Measurements from ENCODE around the gene ALDH3B1. TPM values are rescaled to one million over a fixed set of nuclear protein-coding genes. Genes with fewer than 3 reads are reported as not detected.

ALDH3B1 gene
- total and polyA plus RNA-seq, 9 of the 15 experiments (the other 6 are each of a cell fraction or from before 2014, with no cell fraction given): 0.01 to 0.35 (median 0.07) TPM; not detected in 2

DNA sequence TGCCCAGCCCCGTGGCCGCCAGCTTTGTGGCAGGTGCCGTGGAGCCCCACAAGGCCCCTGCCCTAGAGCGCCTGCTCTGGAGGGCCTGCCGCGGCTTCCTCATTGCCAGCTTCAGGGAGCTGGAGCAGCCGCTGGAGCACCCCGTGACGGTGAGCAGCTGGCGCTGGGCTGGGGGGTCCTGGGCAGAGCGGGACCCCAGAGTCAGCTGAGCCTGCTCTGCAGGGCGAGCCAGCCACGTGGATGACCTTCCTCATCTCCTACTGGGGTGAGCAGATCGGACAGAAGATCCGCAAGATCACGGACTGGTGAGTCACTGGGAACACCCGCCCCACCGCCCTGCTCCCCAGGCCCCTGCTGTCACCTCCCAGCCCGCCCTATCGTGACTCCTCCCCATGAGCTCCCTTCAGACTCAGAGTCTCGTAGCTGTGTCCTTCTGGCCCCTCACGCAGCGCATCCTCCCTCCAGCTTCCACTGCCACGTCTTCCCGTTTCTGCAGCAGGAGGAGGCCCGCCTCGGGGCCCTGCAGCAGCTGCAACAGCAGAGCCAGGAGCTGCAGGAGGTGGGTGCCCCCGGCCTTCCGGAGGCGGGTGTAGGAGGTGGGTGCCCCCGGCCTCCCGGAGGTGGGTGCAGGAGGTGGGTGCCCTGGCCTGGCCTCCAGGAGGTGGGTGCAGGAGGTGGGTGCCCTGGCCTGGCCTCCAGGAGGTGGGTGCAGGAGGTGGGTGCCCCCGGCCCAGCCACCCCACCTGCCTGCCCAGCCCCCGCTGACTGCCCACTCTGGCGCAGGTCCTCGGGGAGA is 33.4 kb downstream of the ALDH3B1 start (continued):
- TF ChIP-seq, protein P1, sequence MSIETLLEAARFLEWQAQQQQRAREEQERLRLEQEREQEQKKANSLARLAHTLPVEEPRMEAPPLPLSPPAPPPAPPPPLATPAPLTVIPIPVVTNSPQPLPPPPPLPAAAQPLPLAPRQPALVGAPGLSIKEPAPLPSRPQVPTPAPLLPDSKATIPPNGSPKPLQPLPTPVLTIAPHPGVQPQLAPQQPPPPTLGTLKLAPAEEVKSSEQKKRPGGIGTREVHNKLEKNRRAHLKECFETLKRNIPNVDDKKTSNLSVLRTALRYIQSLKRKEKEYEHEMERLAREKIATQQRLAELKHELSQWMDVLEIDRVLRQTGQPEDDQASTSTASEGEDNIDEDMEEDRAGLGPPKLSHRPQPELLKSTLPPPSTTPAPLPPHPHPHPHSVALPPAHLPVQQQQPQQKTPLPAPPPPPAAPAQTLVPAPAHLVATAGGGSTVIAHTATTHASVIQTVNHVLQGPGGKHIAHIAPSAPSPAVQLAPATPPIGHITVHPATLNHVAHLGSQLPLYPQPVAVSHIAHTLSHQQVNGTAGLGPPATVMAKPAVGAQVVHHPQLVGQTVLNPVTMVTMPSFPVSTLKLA (conservative IDR thresholded peaks at IDR 0.05): peak; percentile 93 to 95
- TF ChIP-seq, protein P2, sequence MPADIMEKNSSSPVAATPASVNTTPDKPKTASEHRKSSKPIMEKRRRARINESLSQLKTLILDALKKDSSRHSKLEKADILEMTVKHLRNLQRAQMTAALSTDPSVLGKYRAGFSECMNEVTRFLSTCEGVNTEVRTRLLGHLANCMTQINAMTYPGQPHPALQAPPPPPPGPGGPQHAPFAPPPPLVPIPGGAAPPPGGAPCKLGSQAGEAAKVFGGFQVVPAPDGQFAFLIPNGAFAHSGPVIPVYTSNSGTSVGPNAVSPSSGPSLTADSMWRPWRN (IDR thresholded peaks at IDR 0.05; ENCODE audit: low read depth): peak; percentile 70; the same call in 1 of the 2 replicates
- TF ChIP-seq POLR2H (tag; IDR thresholded peaks at IDR 0.05; ENCODE audit: low read depth) (no peak), RCOR1 (IDR thresholded peaks at IDR 0.05; ENCODE audit: borderline replicate concordance in 1 of 2, low read depth in 2 of 2, low read length in 2 of 2) (peak in 1 of 2 experiments; percentile 31; a peak in 1 of 4 replicates), GATAD2B (IDR thresholded peaks at IDR 0.05; ENCODE audit: borderline replicate concordance) (no peak; the same call in 1 of the 2 replicates), RAD21 (CRISPR knock-in tag; conservative IDR thresholded peaks at IDR 0.05 in 1 of 2, IDR thresholded peaks at IDR 0.05 in 1 of 2) (0 out of 4 replicates have a peak, but pooled peaks of 1 of the 2 experiments have one; percentile 1), NCOA6 (IDR thresholded peaks at IDR 0.05) (no peak), MAFK (IDR thresholded peaks at IDR 0.05; ENCODE audit: low read length) (no peak), ZNF699 (CRISPR knock-in tag; IDR thresholded peaks at IDR 0.05; ENCODE audit: insufficient replicate concordance) (no peak), ZFX (CRISPR knock-in tag; IDR thresholded peaks at IDR 0.05) (peak; percentile 87), TAF15 (IDR thresholded peaks at IDR 0.05; ENCODE audit: low read depth, low read length) (no peak), HNRNPLL (IDR thresholded peaks at IDR 0.05; ENCODE audit: low read depth, low read length, poor library complexity, severe bottlenecking) (no peak), ZSCAN29 (IDR thresholded peaks at IDR 0.05) (no peak), SMARCE1 (IDR thresholded peaks at IDR 0.05) (peak; percentile 86), HLTF (IDR thresholded peaks at IDR 0.05) (no peak), STAG1 (CRISPR knock-in tag; IDR thresholded peaks at IDR 0.05; ENCODE audit: borderline replicate concordance) (no peak), FOXP4 (CRISPR knock-in tag; IDR thresholded peaks at IDR 0.05; ENCODE audit: borderline replicate concordance) (no peak), KAT7 (CRISPR knock-in tag; IDR thresholded peaks at IDR 0.05; ENCODE audit: borderline replicate concordance) (no peak)
- TF ChIP-seq, protein P3, sequence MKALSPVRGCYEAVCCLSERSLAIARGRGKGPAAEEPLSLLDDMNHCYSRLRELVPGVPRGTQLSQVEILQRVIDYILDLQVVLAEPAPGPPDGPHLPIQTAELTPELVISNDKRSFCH (CRISPR knock-in tag; IDR thresholded peaks at IDR 0.05): no peak
- TF ChIP-seq, protein P3 (tag; IDR thresholded peaks at IDR 0.05): peak; percentile 69; the same call in 1 of the 2 replicates

All from K562 (cell line).